MV-4-11 (cell line): Measurements from ENCODE around the gene CEP350.
"Not testable (repeated sequence)": the region's sequence is repeated elsewhere in the genome, so short reads cannot be mapped to it uniquely, and the experiment has no call there.

Experiments used
- DNase-seq: peaks from one replicate; lab custom pipeline; 2025; lab: John Stamatoyannopoulos, UW

CEP350 gene

GRCh38 chr1:179990847-179991246 is 36.2 kb downstream of the CEP350 start:
- DNase-seq: no peak

- DNase-seq: no peak
These were observed 41.0 kb downstream of the CEP350 start for GRCh38 chr1:179995576-179995975.

- DNase-seq: no peak
These were observed 41.5 kb downstream of the CEP350 start for GRCh38 chr1:179996099-179996498.

- DNase-seq: peak; percentile 58
These were observed 46.0 kb downstream of the CEP350 start for GRCh38 chr1:180000575-180000974.

- DNase-seq: no peak
These were observed 47.8 kb downstream of the CEP350 start for GRCh38 chr1:180002437-180002836.

GRCh38 chr1:180003026-180003695 is 48.6 kb downstream of the CEP350 start:
- peak; percentile 32 for DNase-seq

GRCh38 chr1:180006762-180007161 is 52.2 kb downstream of the CEP350 start:
- not testable (repeated sequence) for DNase-seq

- DNase-seq: no peak
These were observed 65.4 kb downstream of the CEP350 start for GRCh38 chr1:180020017-180020416.

- no peak for DNase-seq
These were observed 71.9 kb downstream of the CEP350 start for GRCh38 chr1:180026556-180026955.

GRCh38 chr1:180027949-180028445 is 73.4 kb downstream of the CEP350 start:
- no peak for DNase-seq

- DNase-seq: no peak
These were observed 74.3 kb downstream of the CEP350 start for GRCh38 chr1:180028864-180029263.

GRCh38 chr1:180029524-180030135 is 75.0 kb downstream of the CEP350 start:
- DNase-seq: no peak

GRCh38 chr1:180031664-180032063 is 77.1 kb downstream of the CEP350 start:
- DNase-seq: no peak

- no peak for DNase-seq
These were observed 78.8 kb downstream of the CEP350 start for GRCh38 chr1:180033390-180033789.

- peak; percentile 48 for DNase-seq
These were observed 85.4 kb downstream of the CEP350 start for GRCh38 chr1:180040034-180040433.

- DNase-seq: peak; percentile 2
These were observed 87.0 kb downstream of the CEP350 start for GRCh38 chr1:180041582-180041981.

GRCh38 chr1:180042988-180043622 is 88.5 kb downstream of the CEP350 start:
- no peak for DNase-seq

GRCh38 chr1:180043785-180044184 is 89.2 kb downstream of the CEP350 start:
- DNase-seq: no peak

GRCh38 chr1:180046674-180047073 is 92.1 kb downstream of the CEP350 start:
- DNase-seq: no peak

GRCh38 chr1:180053594-180054567 is 99.3 kb downstream of the CEP350 start:
- DNase-seq: peak; percentile 39

- DNase-seq: no peak
These were observed 103.3 kb downstream of the CEP350 start for GRCh38 chr1:180057883-180058396.

GRCh38 chr1:180061019-180061418 is 106.4 kb downstream of the CEP350 start:
- DNase-seq: no peak
